ENCODE data around the gene ZNF48. TPM values are rescaled to one million over a fixed set of nuclear protein-coding genes. Genes with fewer than 3 reads are reported as not detected.
A peak's percentile ranks its signal among the peaks of the same experiment; 100 is the strongest.

ZNF48 gene
- total and polyA plus RNA-seq, 8 donors: 3.9 to 33.6 (median 5.4) TPM

DNA sequence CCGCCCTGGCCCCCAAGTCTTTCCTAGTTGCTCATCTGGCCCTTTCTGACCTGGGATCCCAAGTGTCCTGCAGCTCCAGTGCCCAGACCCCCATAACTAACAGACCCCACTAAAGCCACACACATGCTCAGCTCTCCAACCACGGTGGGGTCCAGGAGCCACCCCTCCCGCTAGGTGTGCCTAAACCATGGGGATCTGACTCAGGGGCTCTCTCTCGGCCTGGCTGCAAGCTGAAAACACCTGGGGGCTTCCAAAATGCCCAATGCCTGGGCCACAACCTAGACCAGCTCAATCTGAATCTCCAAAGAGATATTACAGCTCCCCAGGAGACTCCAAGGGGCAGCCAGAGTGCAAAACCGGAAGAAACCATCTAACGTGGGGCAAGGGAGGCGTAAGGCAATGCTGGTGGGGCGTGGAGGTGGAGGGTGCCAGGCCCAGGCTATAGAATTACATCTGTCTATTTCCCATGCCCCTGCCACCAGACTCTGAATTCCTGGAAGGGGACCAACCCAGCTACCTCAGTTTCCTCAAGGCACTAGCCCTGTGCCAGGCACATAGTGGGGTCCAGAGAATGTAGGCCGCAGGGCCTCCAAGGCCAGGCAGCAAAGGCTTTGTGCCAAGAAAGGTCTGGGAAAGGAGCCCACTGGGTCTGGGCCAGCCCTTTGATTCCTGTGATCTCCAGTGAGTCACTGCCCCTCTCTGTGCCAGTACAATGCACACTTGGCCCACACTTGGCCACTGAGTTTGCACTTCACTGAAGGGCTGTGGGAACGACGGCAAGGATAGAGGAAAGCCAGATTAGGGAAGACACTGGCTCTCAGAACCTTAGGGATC, 43.4 kb upstream of the ZNF48 start:
- peak overlapping the region in 4 of 5 donors; percentile 95 to 98 (median 97) for H3K27ac ChIP-seq
- H3K4me3 ChIP-seq: no peak overlapping the region
- H3K27me3 ChIP-seq: no peaks in the 10 kb centered on the region
- peaks cover 45 to 60% (median 51%) of the 10 kb centered on the region in 4 donors for H3K4me1 ChIP-seq
- WGBS, 5 donors: 59 to 65% (median 62%) methylated on average over 11 of the region's 11 CpGs
- TF ChIP-seq POLR2AphosphoS5 (IDR thresholded peaks at IDR 0.05) (peak in 2 of 3 donors; percentile 66 to 91), EP300 (IDR thresholded peaks at IDR 0.05) (no peak)
- intact Hi-C loops (cut with DNase I; ENCODE audit: low total_unique reads): no loop called here
- H3K36me3 ChIP-seq: peaks cover 26 to 45% (median 41%) of the 10 kb centered on the region in 4 donors
- peak in 1 of 2 donors; percentile 92 for DNase-seq
- H3K9me3 ChIP-seq: no peaks in the 10 kb centered on the region

DNA sequence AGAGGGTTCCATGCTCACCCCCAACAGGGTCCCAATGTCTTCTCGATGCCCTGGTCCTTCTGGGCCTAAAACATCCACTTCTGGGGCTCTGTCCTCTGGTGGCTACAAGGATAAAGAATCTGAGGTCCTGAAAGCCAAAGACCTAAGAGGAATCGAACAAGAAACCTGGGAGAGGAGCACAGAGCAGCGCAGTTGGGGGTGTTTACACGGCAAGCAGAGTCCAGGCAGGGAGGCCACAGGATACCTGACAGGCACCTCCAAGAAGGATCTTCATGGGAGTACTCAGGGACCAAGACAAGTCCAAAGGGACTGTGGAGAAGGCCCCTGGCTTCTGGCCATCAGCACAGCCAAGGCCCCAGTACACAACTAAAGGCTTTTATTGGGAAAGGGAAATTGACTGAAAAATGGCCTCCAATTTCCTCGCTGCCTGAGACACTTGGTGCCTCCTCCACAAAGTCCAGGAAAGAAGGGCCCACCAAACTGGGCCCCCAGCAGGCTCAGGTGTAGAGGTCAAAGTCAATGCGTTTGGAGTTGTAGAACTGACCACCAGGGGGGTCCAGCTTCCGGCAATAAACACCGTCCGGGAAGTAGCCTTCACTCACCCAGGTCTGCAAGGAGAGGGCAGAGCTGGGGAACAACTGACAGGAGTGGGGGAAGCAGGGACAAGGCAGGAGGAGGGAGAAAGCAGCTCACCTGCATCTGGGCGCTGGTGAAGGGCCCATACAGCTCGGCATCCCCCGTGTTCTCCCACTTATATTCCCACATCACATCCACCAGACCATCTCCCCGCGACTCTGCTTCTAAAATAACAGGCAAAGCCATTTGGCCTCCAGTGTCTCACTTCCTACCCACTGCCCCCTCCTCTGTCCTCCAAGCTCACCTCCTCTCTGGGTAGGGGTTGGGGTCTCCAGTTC, 42.5 kb upstream of the ZNF48 start:
- intact Hi-C loops (cut with DNase I; ENCODE audit: low total_unique reads): no loop called here
- Histone ChIP-seq H3K27me3 (no peaks in the 10 kb centered on the region), H3K4me3 (peak overlapping the region in 1 of 4 donors; percentile 92), H3K27ac (peak overlapping the region in 4 of 5 donors; percentile 95 to 98 (median 97)), H3K4me1 (peaks cover 49 to 69% (median 59%) of the 10 kb centered on the region in 4 donors), H3K9me3 (no peaks in the 10 kb centered on the region), H3K36me3 (peaks cover 29 to 54% (median 50%) of the 10 kb centered on the region in 4 donors)
- 82 to 86% (median 85%) methylated on average over 14 of the region's 14 CpGs for WGBS, 5 donors
- DNase-seq: no peak
- TF ChIP-seq CTCF (IDR thresholded peaks at IDR 0.05): no peak
- TF ChIP-seq EP300 (IDR thresholded peaks at IDR 0.05): no peak
- TF ChIP-seq POLR2AphosphoS5 (IDR thresholded peaks at IDR 0.05): no peak
- no peak for TF ChIP-seq POLR2A (IDR thresholded peaks at IDR 0.05)

DNA sequence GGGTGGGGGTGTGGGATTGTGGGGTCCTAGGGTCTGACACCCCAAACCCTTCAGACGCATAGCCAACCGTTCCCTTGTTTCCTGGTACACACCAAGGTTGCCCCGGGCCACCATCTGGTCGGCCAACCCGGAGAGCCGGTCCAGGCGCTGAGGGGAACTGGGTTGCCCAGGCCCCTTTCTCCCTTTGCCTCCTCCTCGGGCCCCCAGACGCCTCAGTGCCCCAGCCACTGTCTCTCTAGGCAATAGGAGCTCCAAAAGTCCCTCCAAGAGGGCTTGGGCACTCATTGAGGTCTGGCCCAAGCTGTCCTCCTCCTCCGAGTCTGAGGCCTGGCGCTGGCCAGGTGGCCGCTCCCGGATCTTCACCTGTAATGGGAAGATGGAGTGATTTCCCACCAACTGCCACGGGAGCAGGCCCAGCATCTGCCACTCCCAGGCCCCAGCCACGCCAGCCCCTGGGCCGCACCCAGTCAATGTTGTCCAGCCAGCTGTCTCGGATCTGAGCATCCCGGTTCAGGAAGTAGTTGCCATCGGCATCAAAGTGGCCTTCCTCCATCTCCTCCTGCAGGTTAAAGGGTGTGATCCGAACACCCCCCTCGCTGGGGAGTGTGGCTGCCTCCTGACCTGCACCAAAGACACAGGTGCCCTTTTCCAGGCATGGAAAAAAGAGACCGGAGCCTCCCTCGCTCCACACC, 41.6 kb upstream of the ZNF48 start:
- no peak for DNase-seq

More for the DNA sequence above, 41.6 kb upstream of the ZNF48 start:
- Histone ChIP-seq H3K9me3 (no peaks in the 10 kb centered on the region), H3K4me1 (peaks cover 49 to 75% (median 59%) of the 10 kb centered on the region in 4 donors), H3K36me3 (peaks cover 38 to 62% (median 58%) of the 10 kb centered on the region in 4 donors), H3K27me3 (no peaks in the 10 kb centered on the region), H3K27ac (peak overlapping the region in 4 of 5 donors; percentile 95 to 98 (median 97)), H3K4me3 (peak overlapping the region in 2 of 4 donors; percentile 89 to 92)
- 84 to 87% (median 85%) methylated on average over 20 to 23 of the region's 23 CpGs for WGBS, 5 donors
- intact Hi-C loops (cut with DNase I; ENCODE audit: low total_unique reads): no loop called here
- TF ChIP-seq POLR2AphosphoS5 (IDR thresholded peaks at IDR 0.05) (no peak), CTCF (IDR thresholded peaks at IDR 0.05) (no peak), POLR2A (IDR thresholded peaks at IDR 0.05) (no peak), EP300 (IDR thresholded peaks at IDR 0.05) (no peak)

Data from stomach (tissue), 9 donors.